Activated effector memory CD4-positive, alpha-beta T cell treated with Interleukin-2 at 50 U/mL for 16 hours (primary cell): ENCODE results near the gene TENM3.

Experiments
- DNase-seq: peaks from one replicate; pipeline ENCODE4 v3.0.0-alpha.2; 2020

TENM3 gene

DNA sequence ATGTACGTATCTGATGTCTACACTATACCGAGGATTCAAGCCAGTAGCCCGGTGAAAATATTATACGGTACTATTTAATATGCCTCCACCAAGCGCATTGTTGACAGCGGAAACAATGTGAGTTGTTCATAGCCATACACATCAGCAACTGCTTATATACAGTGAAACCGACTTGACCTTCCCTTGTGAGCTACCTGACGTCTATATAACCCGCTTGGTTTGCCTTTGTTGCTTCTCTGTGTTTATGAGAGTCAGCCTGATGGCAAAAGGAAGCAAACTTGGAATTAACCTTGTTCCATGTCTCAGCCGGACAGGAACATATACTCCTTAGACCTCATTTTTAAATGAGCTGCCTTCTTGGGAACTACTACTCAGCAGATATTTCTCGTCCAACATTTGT lies 462.2 kb downstream of the TENM3 start:
- DNase-seq: no peak

DNA sequence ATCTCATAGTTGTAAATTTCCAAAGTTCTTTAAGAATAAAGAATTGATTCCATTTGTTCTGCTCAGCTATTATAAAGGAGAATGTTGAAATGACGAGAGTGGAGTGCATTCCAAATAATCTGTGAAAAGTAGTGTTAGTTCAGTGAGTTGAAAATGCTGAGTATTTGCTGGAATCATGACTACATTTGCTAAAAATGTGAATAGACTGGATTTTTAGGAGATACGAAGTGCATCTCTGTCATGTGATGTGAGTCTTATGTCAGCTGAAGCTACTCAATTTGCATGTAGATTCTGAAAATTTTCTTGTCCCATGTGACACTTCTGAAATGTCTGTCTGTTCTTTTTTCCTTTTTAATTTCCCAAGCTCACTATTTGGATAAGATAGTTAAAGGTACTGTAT lies 468.0 kb downstream of the TENM3 start:
- DNase-seq: no peak

DNA sequence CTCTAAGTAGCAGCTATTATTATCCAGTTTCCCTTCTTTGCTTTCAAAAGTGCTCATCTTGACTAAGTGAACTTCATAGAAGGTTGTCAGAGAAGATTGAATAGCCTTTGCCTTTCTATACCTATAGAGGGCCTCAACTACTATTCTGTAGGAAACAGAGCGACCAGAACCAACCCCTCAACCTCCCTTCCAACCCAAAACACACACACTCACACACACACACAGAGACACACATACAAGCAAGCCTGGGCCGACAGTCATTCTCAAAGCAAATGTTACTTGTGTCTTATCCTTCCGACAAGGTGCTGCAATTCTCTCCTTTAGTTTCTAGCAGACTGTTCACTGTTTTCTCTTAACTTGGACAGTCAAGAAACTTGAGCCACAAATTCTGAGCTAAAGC lies 472.3 kb downstream of the TENM3 start:
- no peak for DNase-seq

DNA sequence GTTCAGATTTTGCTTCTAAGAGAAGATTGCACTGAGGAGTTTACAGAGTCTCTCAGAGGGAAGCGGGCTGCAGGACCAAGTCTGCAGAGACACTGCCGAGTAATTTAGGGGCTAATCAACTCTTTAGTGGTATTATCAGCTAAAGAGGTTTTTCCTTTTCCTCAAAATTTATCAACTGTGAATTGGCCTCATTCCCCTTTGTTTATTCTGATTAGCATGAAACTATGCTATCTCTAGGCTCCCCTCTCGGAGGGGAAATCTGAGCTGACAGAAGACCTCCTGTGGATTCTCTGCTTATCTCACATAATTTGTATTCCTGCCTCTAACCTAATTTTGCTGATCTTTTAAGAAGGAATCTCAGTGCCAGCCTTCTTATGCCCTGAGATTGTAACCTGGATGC lies 473.0 kb downstream of the TENM3 start:
- DNase-seq: no peak

DNA sequence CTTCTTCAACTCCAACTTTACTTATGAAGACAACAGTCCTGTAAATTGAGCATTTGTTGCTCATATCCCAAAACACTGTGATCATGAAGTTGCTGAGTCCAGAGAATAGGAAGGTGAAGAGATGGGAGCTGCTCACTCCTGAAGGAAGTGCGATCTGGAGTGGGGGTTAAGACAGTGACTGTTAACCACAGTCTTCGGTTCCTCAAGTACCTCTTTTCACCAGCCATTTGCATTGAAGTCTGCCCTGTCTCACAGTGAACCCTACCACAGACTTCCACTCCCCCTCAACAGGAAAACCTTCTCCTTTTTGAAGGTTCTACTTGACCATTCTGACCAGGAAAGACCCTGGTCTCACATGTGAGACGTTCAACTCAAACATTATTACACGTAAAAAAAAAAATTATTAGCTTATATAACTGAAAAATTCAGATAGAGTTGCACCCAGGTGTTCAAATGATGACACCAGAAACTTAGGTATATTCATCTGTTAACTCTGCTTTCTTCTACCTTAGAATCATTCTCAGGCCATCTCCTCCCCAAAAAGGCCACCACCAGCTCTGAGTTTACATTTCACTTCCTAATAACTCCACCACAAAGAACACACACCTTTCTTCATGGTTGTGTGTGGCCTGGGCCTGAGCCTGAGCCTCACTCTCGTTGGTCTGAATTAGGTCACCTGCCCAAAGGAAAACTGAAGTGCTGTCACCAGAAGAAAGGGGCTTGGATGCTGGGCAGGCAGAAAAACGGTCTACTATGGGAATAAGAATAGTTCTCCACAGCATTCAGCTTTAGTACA lies 474.8 kb downstream of the TENM3 start:
- no peak for DNase-seq

DNA sequence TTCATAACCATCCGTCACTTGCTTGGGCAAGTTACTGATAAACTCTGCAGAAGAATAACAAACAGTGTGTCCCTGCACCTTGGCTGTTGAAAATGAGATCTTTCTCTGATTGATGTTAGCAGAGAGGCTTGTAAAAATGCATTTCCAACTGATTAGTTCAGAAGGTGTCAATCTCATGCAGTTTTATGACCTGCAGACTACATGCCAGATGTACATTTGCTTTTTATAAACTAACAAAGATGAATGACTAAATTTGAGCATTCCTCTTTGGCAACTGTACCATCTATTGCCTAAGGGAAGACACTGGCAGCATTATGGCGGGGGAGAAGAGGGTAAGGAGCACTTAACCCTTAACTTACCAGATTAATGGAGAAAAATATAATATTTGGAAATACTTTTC lies 481.2 kb downstream of the TENM3 start:
- no peak for DNase-seq

DNA sequence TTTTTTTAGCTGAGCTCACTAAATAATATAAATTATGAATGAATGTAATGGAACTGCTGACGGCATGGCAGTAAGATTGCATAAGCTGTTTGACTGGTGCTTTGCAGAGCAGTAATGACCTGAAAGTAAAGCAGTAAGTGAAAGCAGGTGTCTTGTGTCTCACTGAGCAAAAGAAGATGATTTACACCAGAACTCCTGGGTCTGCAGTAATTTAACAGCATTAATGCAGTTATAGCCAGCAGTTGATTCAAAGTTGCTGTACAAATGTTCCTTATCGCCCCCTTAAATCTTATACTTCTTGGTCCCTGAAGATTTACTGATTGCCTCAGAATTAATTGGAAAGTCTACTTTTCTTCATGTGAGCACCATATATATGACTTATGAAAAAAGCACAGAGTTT lies 486.3 kb downstream of the TENM3 start:
- no peak for DNase-seq

DNA sequence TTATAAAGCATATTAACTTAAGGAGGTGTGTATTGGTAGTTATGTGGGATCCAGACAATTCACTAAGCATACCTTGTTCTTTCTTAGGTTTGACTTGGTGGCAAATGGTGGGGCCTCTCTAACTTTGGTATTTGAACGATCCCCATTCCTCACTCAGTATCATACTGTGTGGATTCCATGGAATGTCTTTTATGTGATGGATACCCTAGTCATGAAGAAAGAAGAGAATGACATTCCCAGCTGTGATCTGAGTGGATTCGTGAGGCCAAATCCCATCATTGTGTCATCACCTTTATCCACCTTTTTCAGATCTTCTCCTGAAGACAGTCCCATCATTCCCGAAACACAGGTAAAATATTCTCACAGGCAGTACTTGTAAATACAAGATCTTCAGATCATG lies 487.6 kb downstream of the TENM3 start:
- no peak for DNase-seq

DNA sequence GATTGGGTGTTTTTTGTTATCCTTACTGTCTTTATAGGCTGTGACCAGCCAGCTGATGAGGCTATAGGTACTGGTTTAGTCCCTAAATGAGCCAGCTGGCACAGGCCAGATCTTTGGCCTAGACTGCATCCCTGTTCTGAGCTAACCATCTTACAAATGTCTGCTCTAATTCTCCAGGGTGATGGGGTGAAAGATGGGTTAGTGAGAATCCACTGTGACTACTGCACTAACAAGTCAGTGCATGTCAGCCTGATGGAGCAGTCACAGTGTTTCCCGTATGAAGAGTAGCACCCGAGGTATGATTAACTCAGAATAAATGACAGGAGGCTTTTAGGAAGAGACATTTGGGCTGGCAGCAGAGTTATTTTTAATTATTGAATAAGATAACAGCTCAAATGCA lies 493.0 kb downstream of the TENM3 start:
- no peak for DNase-seq

DNA sequence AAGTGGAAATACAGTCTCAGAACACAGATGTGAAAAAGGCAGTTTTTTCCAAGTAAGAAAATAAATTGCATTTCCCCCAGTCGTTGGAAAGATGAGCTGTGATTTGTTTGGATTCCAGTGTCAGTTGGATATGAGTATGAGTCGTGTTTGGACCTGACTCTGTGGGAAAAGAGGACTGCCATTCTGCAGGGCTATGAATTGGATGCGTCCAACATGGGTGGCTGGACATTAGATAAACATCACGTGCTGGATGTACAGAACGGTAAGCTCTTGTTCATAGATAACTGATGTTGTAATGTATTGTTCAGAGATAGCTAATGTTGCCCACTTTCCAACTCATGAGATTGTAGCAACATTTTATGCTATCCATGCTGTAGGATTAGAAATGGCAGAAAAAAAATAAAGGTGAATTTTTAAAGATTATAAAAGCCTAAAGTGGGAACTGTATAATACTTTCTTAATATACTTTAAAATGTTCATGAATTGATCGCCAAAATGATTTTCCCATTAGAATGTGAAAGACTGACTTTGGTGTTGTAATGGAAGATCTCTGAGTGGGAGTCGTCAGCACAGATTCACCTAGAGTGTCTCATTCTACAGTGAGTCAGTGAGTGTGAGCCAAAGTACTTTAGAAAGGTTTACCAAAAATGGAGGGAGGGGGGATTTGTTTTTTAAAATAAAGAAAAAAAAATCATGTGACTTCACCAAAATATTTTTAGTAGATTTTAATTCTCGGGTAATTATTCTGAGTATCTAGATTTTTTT lies 495.3 kb downstream of the TENM3 start:
- DNase-seq: no peak

DNA sequence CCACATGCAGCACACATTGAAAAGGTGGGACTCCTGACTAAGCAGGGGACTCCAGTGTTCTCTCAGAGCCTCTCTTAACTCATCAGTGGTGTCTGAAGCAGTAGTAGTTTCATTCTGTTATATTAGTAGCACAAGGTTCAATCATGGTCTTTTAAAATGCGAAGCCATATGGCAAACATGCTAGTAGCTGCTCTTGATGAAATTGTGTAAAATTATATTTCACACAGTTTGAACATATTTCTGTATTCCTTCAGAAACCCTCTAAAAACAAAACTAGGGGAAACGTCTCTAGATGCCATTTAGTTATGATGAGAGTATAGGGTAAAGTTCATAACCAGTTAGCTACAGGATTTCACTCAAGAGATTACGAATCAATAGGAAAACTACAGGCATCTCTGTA lies 497.1 kb downstream of the TENM3 start:
- DNase-seq: no peak

DNA sequence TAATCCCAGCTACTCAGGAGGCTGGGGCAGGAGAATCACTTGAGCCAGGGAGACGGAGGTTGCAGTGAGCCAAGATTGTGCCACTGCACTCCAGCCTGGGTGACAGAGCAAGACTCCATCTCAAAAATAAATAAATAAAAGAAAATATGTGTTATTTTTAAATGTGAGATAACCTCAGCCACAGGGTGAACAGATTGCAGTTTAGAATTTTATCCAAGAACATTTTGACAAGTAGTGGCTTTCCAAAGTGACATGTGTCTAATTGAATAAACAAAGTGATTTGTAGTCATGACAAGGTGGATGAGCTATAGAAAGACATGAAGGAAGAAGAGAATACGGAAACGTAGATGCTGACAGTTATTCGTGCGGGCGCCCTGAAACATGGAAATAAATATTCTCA lies 497.9 kb downstream of the TENM3 start:
- no peak for DNase-seq

DNA sequence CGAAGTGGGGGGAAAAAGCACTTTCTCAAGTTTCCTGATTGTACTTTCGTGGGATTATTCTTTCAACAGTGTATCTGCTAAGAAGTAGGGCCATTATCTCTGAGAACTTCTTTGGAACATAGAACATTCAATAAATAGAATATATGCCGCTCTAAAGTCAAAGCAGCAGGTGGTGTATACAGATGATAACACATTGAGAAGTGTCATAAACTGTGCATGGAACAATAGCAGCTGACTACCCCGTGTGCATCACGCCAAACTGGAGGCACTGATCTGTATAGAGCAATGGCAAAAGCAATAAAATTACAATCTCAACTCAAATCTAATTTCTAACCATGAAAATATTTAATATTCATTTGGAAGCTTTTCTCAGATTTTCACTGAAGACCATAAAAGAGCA lies 498.7 kb downstream of the TENM3 start:
- no peak for DNase-seq

DNA sequence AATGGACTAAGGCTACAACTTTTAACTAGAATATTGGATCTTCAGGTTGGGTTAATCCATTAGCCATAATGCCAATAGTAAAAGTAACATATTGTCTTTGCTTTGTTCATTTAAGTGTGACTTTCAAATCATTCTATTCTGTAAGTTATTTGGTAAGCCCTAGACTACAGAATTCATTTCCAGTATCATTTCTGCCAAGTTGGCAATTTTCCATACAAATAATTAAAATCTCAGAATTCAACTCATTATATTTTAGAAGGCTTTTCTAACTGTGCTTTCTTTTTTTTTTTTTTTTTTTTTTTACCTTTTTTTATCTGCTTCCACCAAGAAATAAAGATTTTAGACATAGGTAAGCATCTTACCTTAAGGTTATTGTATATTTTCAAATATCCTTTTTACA lies 500.6 kb downstream of the TENM3 start:
- no peak for DNase-seq

DNA sequence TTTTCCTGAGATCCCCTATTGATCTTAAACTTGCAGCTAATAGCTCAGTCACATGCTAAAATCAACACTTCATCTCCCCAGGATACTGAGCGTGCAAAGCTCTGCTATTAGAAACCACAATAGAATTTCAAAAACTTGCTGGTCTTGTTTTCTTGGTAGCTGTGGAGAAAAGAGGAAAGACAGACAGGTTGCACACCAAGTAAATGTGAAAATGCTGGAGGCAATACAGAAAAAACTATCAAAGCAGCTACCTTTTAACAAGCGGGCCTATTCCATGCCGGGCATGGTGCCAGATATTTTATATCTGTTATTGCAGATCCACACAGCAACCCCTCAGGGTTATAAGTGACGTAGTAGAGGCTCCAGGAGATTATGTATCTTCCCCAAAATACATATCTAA lies 502.0 kb downstream of the TENM3 start:
- DNase-seq: no peak

DNA sequence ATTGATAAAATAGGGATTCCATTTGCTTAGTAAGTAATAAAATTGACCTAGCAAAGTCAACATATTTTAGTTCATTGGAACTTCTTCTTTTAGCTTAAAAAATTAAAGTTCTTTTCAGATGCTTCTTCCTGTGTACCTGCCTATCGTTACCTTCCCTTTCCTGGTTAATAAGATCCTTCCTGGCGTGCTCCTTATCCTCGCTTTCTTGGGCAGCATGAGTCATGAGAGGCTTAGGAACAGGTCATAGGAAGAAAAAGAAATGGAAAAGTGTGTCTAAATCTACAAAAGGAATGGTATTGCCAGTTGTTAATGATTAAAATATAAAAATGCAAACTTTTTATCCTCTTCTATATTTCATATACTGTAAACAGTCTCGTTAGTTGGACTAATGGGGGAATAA lies 503.7 kb downstream of the TENM3 start:
- DNase-seq: no peak

DNA sequence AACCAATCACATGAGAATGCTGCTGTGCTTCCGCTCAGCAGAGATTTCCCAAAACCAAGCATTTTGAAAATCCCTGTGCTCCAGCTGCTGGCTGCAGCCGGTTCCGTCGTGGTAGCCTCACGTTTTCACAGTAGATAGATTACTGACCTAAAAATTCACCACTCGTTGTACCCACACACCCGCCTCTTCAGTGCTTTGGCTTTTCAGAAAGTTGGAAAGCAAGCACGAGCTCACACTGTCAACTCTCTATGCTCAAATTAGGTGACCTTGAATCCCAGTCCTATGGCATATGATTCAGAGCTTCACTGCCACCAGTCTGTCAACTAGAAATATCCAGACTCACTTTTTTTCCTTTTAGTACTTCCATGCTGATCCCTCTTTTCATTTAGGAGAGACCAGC lies 505.1 kb downstream of the TENM3 start:
- no peak for DNase-seq

DNA sequence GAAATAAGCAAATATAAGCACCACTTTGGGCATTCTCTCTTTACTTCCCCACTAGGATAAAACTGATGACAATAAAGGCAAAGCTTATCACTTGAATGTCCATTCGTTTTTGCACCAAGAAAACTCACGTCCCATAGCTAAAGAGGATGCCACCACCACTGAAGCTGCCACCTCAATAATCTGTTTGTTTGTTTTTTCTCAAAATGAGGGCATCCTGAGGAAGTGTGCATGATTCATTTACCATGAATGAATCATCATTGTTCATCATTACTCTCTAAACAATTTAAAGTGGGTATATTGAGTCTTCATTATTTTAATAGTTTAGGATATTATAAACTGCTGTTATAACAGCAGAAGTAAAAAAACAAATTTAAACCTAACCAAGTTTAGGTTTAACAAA lies 505.7 kb downstream of the TENM3 start:
- no peak for DNase-seq

DNA sequence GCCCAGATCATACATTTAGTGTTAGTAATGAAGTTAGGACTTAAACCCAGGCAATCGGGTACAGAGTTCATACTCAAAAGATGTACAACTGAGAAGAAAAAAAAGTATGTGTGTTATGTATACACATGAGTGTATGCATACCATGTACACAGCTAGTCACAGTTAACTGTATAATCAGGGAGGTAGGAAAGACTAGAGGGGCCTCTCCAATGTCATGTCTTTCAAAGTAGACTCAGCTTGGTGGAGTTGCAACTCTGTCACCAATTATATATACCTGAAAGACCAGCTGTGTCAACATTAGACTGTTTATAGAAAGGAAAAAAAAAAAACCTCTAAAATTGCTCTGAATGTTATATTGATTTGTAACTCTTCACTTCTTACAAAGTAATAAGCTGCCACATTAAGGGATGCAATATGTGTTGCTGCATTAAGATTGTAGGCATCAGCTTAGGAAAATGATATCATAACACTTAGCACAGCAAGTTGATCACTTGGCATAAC lies 506.5 kb downstream of the TENM3 start:
- DNase-seq: no peak

DNA sequence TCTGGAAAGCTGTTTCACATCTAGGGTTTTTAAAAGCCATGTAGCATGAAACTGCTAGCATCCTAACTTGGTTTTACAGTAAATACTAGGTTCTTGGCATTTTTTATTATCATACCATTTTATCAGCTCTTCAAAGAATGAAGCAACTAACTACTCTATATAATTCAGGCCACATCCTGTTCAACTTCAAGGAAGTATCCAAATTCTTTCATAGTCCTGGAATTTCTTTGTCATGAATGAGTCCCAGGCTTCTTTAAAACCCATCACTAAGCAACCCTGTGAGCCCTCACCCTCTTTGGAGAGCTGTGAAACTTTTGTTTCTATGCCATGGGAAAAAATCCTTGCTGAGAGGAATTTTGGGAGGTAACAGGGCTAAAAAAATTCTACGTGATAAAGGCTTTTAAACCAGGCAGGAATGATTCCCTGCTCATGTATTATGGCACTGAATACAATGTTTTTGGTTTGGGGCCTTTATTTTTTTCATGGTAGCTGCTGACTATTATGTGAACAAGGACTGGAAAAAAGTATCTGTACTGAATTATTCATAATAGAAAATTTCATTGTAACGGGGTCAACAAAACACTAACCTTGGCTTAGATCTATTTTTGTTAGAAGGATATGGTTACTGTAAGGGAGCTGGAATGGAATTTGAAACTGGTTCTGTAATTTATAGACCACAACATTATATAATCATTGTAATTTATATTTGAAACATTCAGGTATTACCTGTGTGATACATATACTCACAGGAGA lies 509.1 kb downstream of the TENM3 start:
- DNase-seq: no peak

DNA sequence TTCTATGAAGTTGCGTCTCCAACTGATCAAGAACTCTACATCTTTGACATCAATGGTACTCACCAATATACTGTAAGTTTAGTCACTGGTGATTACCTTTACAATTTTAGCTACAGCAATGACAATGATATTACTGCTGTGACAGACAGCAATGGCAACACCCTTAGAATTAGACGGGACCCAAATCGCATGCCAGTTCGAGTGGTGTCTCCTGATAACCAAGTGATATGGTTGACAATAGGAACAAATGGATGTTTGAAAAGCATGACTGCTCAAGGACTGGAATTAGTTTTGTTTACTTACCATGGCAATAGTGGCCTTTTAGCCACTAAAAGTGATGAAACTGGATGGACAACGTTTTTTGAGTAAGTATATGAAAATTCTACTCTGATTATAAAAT lies 511.7 kb downstream of the TENM3 start:
- DNase-seq: no peak

DNA sequence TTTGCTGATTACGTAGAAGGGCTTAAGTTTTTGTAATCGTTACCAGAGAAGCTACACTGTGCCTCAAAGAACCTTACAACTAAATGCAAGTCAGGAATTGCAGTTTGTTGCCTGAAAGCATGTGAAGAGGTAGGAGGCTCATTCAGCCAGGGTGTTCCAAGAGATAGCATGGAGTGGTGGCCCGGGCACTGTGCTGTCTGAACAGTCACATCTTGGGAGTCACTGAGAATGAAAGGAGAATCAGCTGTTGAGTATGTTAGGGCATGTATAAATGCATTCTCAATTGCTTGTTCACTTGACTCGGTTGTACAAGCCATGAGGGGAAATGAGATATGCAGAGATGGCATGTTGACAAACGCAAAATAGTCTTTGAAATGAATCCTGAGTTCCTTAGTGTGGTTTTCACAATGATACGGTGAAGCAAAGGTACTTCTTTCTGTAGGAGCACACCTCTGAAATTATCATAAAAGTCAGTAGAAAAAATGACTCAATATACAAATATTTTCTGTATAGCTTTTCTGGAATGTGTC lies 513.0 kb downstream of the TENM3 start:
- DNase-seq: no peak

DNA sequence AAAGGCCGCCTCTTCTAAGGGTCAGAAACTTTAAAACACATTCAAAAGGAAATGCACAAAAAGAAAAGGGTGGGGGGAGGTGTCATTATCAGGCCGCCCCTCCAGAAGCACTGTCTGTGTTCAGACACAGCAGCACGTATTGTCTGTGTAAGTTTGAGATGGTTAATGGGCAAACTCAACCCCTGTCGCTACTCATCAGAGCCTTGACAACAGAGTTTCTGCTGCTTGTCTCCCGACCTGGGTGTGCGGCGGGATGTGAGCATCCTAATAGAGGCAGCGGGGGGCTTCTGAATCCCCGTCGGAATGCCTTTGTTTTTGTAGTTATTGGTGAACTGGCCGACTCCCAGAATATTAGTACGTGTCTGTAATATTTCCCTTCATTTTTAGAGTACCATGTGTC lies 515.1 kb downstream of the TENM3 start:
- DNase-seq: no peak
